CD14-positive monocyte (primary cell): ENCODE data around the gene RPL36A. TPM values are rescaled to one million over a fixed set of nuclear protein-coding genes. Genes with fewer than 3 reads are reported as not detected.

Source experiments
- DNase-seq, 3 donors: peaks; one replicate each; pipeline ENCODE4 v3.0.0-alpha.2; 2011 to 2022
- H2AFZ ChIP-seq: 2 replicates; pipeline ENCODE4 v1.6.0; 2012; ENCODE audit warnings: mild to moderate bottlenecking, low read depth, low read length, inconsistent platforms; ENCODE audit not compliant: insufficient read depth, poor library complexity, severe bottlenecking
- H3K27ac ChIP-seq, 2 donors: 1 replicate in 1 of 2; 2 replicates in 1 of 2; pipeline ENCODE4 v1.5.1; 2012 to 2013; ENCODE audit warnings: low read length in 2 of 2, control low read depth in 1 of 2, inconsistent platforms in 1 of 2, low read depth in 1 of 2, mild to moderate bottlenecking in 1 of 2
- H3K27me3 ChIP-seq, 2 donors: one replicate each; pipeline versions ENCODE4 v1.6.0 to v1.6.1; 2011 to 2013; ENCODE audit warnings: low read length in 2 of 2; ENCODE audit not compliant: control insufficient read depth in 2 of 2, insufficient read depth in 2 of 2
- H3K36me3 ChIP-seq, 2 donors: replicated peaks in 1 of 2; 1 replicate in 1 of 2; 2 replicates in 1 of 2; pipeline versions ENCODE4 v1.5.1 to v1.6.1; 2012 to 2013; ENCODE audit warnings: low read length in 2 of 2, control low read depth in 1 of 2, inconsistent platforms in 1 of 2, mild to moderate bottlenecking in 1 of 2; ENCODE audit not compliant: insufficient read depth in 2 of 2, control insufficient read depth in 1 of 2
- H3K4me1 ChIP-seq, 2 donors: 1 replicate in 1 of 2; 2 replicates in 1 of 2; pipeline versions ENCODE4 v1.5.1 to v1.6.1; 2012 to 2013; ENCODE audit warnings: low read length in 2 of 2, control low read depth in 1 of 2, inconsistent platforms in 1 of 2, mild to moderate bottlenecking in 1 of 2, moderate library complexity in 1 of 2; ENCODE audit not compliant: insufficient read depth in 2 of 2, control insufficient read depth in 1 of 2
- H3K4me2 ChIP-seq: replicated peaks from 2 replicates; pipeline ENCODE3; 2012; ENCODE audit warnings: low read length, moderate library complexity, mild to moderate bottlenecking; ENCODE audit not compliant: poor library complexity, severe bottlenecking; ENCODE audit errors: extremely low read depth
- H3K4me3 ChIP-seq, 3 experiments: fragments of 200-600 bp in 1 of 3; sonication (generic) in 1 of 3; replicated peaks in 1 of 3; 1 replicate in 2 of 3; 2 replicates in 1 of 3; pipeline ENCODE4 v1.5.1; 2011 to 2013; ENCODE audit warnings: low read length in 3 of 3, mild to moderate bottlenecking in 3 of 3, control low read depth in 2 of 3, low read depth in 2 of 3, inconsistent platforms in 1 of 3, moderate library complexity in 1 of 3
- H3K79me2 ChIP-seq: 2 replicates; pipeline ENCODE4 v1.6.0; 2012; ENCODE audit warnings: mild to moderate bottlenecking, control low read depth, inconsistent platforms, low read length, moderate library complexity; ENCODE audit not compliant: insufficient read depth
- H3K9ac ChIP-seq: 2 replicates; pipeline ENCODE4 v1.6.0; 2017; ENCODE audit warnings: low read length, mild to moderate bottlenecking; ENCODE audit not compliant: insufficient read depth, poor library complexity, severe bottlenecking
- H3K9me3 ChIP-seq, 2 donors: replicated peaks in 1 of 2; 1 replicate in 1 of 2; 2 replicates in 1 of 2; pipeline versions ENCODE4 v1.5.1 to v1.6.1; 2012 to 2013; ENCODE audit warnings: low read length in 2 of 2, control low read depth in 1 of 2; ENCODE audit not compliant: control insufficient read depth in 1 of 2, insufficient read depth in 1 of 2
- H4K20me1 ChIP-seq: 2 replicates; pipeline ENCODE4 v1.6.0; 2012; ENCODE audit warnings: mild to moderate bottlenecking, low read length, control low read depth, moderate library complexity; ENCODE audit not compliant: insufficient read depth
- H3K27ac Mint-ChIP-seq, 7 donors: one replicate each; pipeline ENCODE4 v1.8.0; 2020; ENCODE audit warnings: mild to moderate bottlenecking in 7 of 7, mixed read lengths in 7 of 7, moderate library complexity in 6 of 7, inconsistent platforms in 2 of 7
- H3K27me3 Mint-ChIP-seq, 3 donors: one replicate each; pipeline ENCODE4 v1.8.0; 2021 to 2022; ENCODE audit warnings: low read depth in 3 of 3, mild to moderate bottlenecking in 3 of 3, mixed read lengths in 3 of 3, moderate library complexity in 3 of 3, inconsistent platforms in 1 of 3
- H3K36me3 Mint-ChIP-seq, 2 donors: one replicate each; pipeline ENCODE4 v1.8.0; 2020; ENCODE audit warnings: mixed read lengths in 2 of 2, inconsistent platforms in 1 of 2, mild to moderate bottlenecking in 1 of 2
- H3K4me1 Mint-ChIP-seq: one replicate; pipeline ENCODE4 v1.8.0; 2020; ENCODE audit warnings: mild to moderate bottlenecking, mixed read lengths
- H3K4me3 Mint-ChIP-seq, 2 donors: one replicate each; pipeline ENCODE4 v1.8.0; 2020; ENCODE audit warnings: mild to moderate bottlenecking in 2 of 2, mixed read lengths in 2 of 2, moderate library complexity in 1 of 2
- H3K9me3 Mint-ChIP-seq, 7 donors: one replicate each; pipeline ENCODE4 v1.8.0; 2020 to 2022; ENCODE audit warnings: mixed read lengths in 7 of 7, mild to moderate bottlenecking in 6 of 7, moderate library complexity in 6 of 7, inconsistent platforms in 2 of 7
- CTCF ChIP-seq: fragments of 200-600 bp; IDR thresholded peaks from one replicate; pipeline ENCODE4 v1.8.0; 2022; ENCODE audit warnings: antibody characterized with exemption, mild to moderate bottlenecking
- WGBS: methylation state at CpG from one replicate; pipeline ENCODE4 v1.1.5; 2013; ENCODE audit warnings: missing lambda C conversion rate; ENCODE audit not compliant: insufficient coverage; 5-methylcytosine and 5-hydroxymethylcytosine counted together
- intact Hi-C, 2 donors: fragments of 100-400 bp; cut with micrococcal nuclease; formaldehyde crosslinking; loops; one replicate each; pipeline versions ENCODE4 v1.15.0 to v1.15.1; 2023
- polyA plus RNA-seq, 3 donors: library from polyadenylated mRNA; depleted of rRNA in 1 of 3; unstranded in 2 of 3; stranded (reverse) in 1 of 3; fragments of 300-500 nt in 2 of 3; fragments of >200 nt in 1 of 3; fragmentation: Illumina TruSeq in 2 of 3; gene quantifications; 1 replicate in 2 of 3; 2 replicates in 1 of 3; pipeline ENCODE4 v1.2.3, GENCODE V29; 2012 to 2021

RPL36A gene
- polyA plus RNA-seq, 3 donors, result 833 to 2,390 (median 875) TPM

DNA sequence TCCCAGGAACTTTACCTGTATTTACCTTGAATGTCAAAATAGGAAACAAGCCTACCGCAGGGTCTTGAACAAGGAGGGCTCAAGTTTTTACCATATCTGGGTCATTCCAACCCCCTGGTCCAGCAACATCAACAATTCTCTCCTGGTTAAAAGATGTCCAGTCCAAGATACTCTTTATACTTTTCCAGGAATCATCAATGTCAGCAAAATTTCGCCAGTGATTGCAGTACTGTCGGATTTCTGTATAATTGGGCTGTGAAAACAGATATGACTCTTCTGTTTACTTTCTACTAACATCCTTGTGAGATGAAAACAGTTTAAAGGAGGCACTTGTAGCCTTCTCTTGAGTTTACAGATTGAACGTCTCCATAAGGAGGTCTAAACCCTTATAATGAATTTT is 7.9 kb downstream of the RPL36A start:
- Mint-ChIP-seq H3K27ac (no peak overlapping the region), H3K4me1 (peaks cover 18% of the 10 kb centered on the region), H3K27me3 (peaks cover 0 to 4% (median 0%) of the 10 kb centered on the region in 3 donors), H3K4me3 (no peak overlapping the region), H3K9me3 (peaks cover 0 to 3% (median 0%) of the 10 kb centered on the region in 7 donors), H3K36me3 (peaks cover 23 to 51% of the 10 kb centered on the region in 2 donors)
- intact Hi-C loops, result no loop called here
- H2AFZ ChIP-seq, result no peak overlapping the region
- no peak overlapping the region for H3K9ac ChIP-seq
- H3K4me1 ChIP-seq, result peaks cover 23 to 34% of the 10 kb centered on the region in 2 donors
- no peak overlapping the region for H3K27ac ChIP-seq
- no CpG with 5 or more reads among the region's 4 CpGs for WGBS
- H4K20me1 ChIP-seq, result peaks cover 3% of the 10 kb centered on the region
- H3K27me3 ChIP-seq, result no peaks in the 10 kb centered on the region
- DNase-seq, result no peak
- peaks cover 17 to 50% of the 10 kb centered on the region in 2 donors for H3K36me3 ChIP-seq
- H3K79me2 ChIP-seq, result peaks cover 20% of the 10 kb centered on the region
- no peak overlapping the region for H3K4me2 ChIP-seq
- no peak for TF ChIP-seq CTCF
- no peak overlapping the region for H3K4me3 ChIP-seq
- no peaks in the 10 kb centered on the region for H3K9me3 ChIP-seq

DNA sequence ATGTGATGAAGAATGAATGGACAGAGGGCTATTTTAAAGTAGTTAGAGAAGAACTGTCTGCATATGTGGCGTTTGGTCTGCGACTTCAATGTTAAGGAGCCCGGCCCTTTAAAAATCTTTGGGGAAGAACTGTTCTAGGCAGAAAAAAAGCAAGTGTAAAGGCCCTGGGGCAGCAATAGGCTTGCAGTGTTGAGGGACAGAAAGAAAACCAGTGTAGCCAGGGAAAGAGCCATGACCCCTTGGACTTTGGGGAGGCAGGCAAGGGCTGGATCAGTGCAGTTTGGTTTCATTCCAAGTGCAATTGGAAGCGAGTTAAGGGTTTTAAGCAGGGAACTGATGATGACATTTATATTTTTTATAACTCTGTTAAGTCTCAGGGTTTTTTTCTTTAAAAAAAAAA is 9.0 kb downstream of the RPL36A start:
- intact Hi-C loops, result loop anchor here in 1 of 2 donors (10.0 kb wide), 1 partner anchor 535 kb away; the partner anchor contains the start of gene ZMAT1
- H3K4me3 Mint-ChIP-seq, result no peak overlapping the region
- Histone ChIP-seq H2AFZ (no peak overlapping the region), H3K9ac (no peak overlapping the region), H3K4me1 (peaks cover 22 to 31% of the 10 kb centered on the region in 2 donors), H3K4me3 (no peak overlapping the region), H3K79me2 (peaks cover 24% of the 10 kb centered on the region), H4K20me1 (peaks cover 3% of the 10 kb centered on the region), H3K27ac (no peak overlapping the region), H3K36me3 (peaks cover 17 to 50% of the 10 kb centered on the region in 2 donors), H3K27me3 (no peaks in the 10 kb centered on the region), H3K4me2 (no peak overlapping the region), H3K9me3 (no peaks in the 10 kb centered on the region)
- H3K36me3 Mint-ChIP-seq, result peaks cover 23 to 48% of the 10 kb centered on the region in 2 donors
- peaks cover 0 to 4% (median 0%) of the 10 kb centered on the region in 3 donors for H3K27me3 Mint-ChIP-seq
- no peak for DNase-seq
- peaks cover 0 to 3% (median 0%) of the 10 kb centered on the region in 7 donors for H3K9me3 Mint-ChIP-seq
- H3K4me1 Mint-ChIP-seq, result peaks cover 17% of the 10 kb centered on the region
- H3K27ac Mint-ChIP-seq, result no peak overlapping the region
- no peak for TF ChIP-seq CTCF
- WGBS, result no CpG with 5 or more reads among the region's 4 CpGs
